Measurements from ENCODE around the gene U2AF1L4. TPM values are rescaled to one million over a fixed set of nuclear protein-coding genes. Genes with fewer than 3 reads are reported as not detected.
A peak's percentile ranks its signal among the peaks of the same experiment; 100 is the strongest.

U2AF1L4 gene
- total and polyA plus RNA-seq, 2 donors (not counting 1 experiment from before 2014, with no cell fraction given) = 62.1 to 89.7 TPM

GRCh38 chr19:35776102-35776788 is 31.0 kb upstream of the U2AF1L4 start:
- no peak overlapping the region for H3K27ac Mint-ChIP-seq
- POLR2A ChIA-PET = interaction anchor here (0.6 kb wide), 1 partner anchor 566 kb away, joined by 4 read pairs; no protein-coding TSS in a partner anchor
- Histone ChIP-seq H3K79me2 (ENCODE audit: control insufficient read depth, insufficient read depth, low read length) (peaks cover 4% of the 10 kb centered on the region), H3K27ac (ENCODE audit: low read length in 2 of 2) (no peak overlapping the region), H3K4me1 (ENCODE audit: control insufficient read depth in 2 of 2, insufficient read depth in 2 of 2, low read length in 2 of 2) (peaks cover 10 to 16% of the 10 kb centered on the region in 2 donors), H4K20me1 (ENCODE audit: control insufficient read depth, insufficient read depth, low read length, poor library complexity, severe bottlenecking) (no peaks in the 10 kb centered on the region), H3K4me3 (ENCODE audit: control extremely low read depth in 1 of 5, extremely low read depth in 1 of 5, insufficient read depth in 1 of 5, low read depth in 2 of 5, low read length in 4 of 5) (peak overlapping the region in 4 of 5 experiments; percentile 52 to 68 (median 60)), H3K36me3 (replicated peaks in 1 of 2; ENCODE audit: control extremely low read depth in 1 of 2, control insufficient read depth in 1 of 2, extremely low read depth in 1 of 2, insufficient read depth in 2 of 2, low read length in 1 of 2) (peaks cover 0 to 2% of the 10 kb centered on the region in 2 experiments), H3K4me2 (replicated peaks; ENCODE audit: low read depth, low read length, poor library complexity, severe bottlenecking) (peak overlapping the region; percentile 90), H3K9me3 (ENCODE audit: control extremely low read depth in 1 of 3, control insufficient read depth in 2 of 3, insufficient read depth in 1 of 3, low read length in 2 of 3) (no peaks in the 10 kb centered on the region), H3K9ac (ENCODE audit: low read length) (peak overlapping the region; percentile 62), H3K27me3 (replicated peaks in 1 of 4; ENCODE audit: control extremely low read depth in 1 of 4, control insufficient read depth in 3 of 4, insufficient read depth in 4 of 4, low read length in 3 of 4) (no peaks in the 10 kb centered on the region), H2AFZ (ENCODE audit: insufficient read depth, low read depth, low read length, poor library complexity, severe bottlenecking) (peak overlapping the region; percentile 73)
- CTCF ChIA-PET = no interaction called here
- H3K4me1 Mint-ChIP-seq = peaks cover 10% of the 10 kb centered on the region
- H3K9me3 Mint-ChIP-seq (ENCODE audit: insufficient read depth) = no peaks in the 10 kb centered on the region
- H3K4me3 Mint-ChIP-seq = peak overlapping the region; percentile 76
- TF ChIP-seq EZH2 (IDR thresholded peaks at IDR 0.05; ENCODE audit: borderline replicate concordance, insufficient read depth, low read depth, low read length, poor library complexity, severe bottlenecking) (no peak), CTCF (IDR thresholded peaks at IDR 0.05) (no peak)
- H3K27me3 Mint-ChIP-seq = no peaks in the 10 kb centered on the region
- ATAC-seq (ENCODE audit: low read depth) = no peak
- intact Hi-C loops (cut with micrococcal nuclease) = no loop called here
- no peak for DNase-seq
- WGBS (ENCODE audit: insufficient coverage) = 68% methylated on average over 12 of the region's 13 CpGs
